Measurements from ENCODE around the gene RCAN1.

- TF ChIP-seq CTCF (IDR thresholded peaks at IDR 0.05; ENCODE audit: low read depth, low read length): no peak
- no peak for TF ChIP-seq POLR2A (IDR thresholded peaks at IDR 0.05; ENCODE audit: extremely low read depth, insufficient read length)
Measured at GRCh38 chr21:34625030-34625593, 10.2 kb upstream of the RCAN1 start.

All from NB4 (cell line).